Measurements from ENCODE around the gene MOB3A.

DNA sequence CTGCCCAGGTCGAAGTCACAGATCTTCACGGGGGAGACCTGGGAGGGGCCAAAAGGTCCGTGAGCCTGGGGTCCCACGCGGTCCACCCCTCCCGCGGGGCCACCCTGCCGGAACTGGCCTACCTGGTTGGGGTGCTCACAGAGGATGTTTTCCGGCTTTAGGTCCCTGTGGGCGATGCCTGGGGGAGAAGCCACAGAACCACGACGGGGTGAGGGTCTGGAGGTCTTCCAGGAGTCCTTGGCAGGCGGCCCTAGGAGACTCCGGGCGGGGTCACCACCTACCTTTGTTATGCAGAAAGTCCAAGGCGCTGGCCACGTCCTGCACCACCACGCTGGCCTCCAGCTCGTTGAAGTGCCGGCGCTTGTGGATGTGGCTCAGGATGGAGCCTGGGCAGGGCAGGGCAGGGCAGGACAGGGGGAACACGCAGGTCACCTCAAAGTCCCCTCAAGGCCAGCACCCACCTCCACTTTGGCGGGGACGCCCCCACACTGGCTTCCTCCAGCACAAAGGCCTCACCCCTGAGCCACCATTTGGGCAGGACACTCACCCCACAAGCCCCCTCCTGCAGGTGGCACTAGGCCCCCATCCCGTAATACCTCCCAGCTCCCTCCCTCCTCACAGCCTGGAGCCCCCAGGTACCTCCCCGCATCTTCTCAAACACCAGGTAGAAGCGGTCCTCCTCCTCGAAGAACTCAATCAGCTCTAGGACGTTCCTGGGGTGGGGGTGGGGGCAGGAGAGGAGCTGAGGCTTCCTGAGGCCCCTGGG lies 53.5 kb downstream of the MOB3A start:
- TF ChIP-seq POLR2AphosphoS5 (IDR thresholded peaks at IDR 0.05) (no peak), CTCF (IDR thresholded peaks at IDR 0.05) (no peak)

Measured in upper lobe of left lung (tissue), 4 donors.